ENCODE results near the gene NLGN1.

Gene NLGN1

GRCh38 chr3:173737167-173737808, 339.7 kb downstream of the NLGN1 start:
- no peak for TF ChIP-seq CTCF (IDR thresholded peaks at IDR 0.05; ENCODE audit: extremely low read depth, insufficient read depth, missing control alignments)
- DNase-seq (ENCODE audit: low spot score): no peak
- in situ Hi-C loops (cut with MboI; ENCODE audit: low pct_unique_long_range_greater_than_20kb, low sequenced_read_pairs, unreplicated experiment): no loop called here

GRCh38 chr3:173739726-173740125, 342.2 kb downstream of the NLGN1 start:
- no peak for TF ChIP-seq CTCF (IDR thresholded peaks at IDR 0.05; ENCODE audit: extremely low read depth, insufficient read depth, missing control alignments)
- DNase-seq (ENCODE audit: low spot score): no peak
- in situ Hi-C loops (cut with MboI; ENCODE audit: low pct_unique_long_range_greater_than_20kb, low sequenced_read_pairs, unreplicated experiment): no loop called here

GRCh38 chr3:173742491-173742890, 344.9 kb downstream of the NLGN1 start:
- in situ Hi-C loops (cut with MboI; ENCODE audit: low pct_unique_long_range_greater_than_20kb, low sequenced_read_pairs, unreplicated experiment): no loop called here
- TF ChIP-seq CTCF (IDR thresholded peaks at IDR 0.05; ENCODE audit: extremely low read depth, insufficient read depth, missing control alignments): no peak
- no peak for DNase-seq (ENCODE audit: low spot score)

- no peak for DNase-seq (ENCODE audit: low spot score)
- in situ Hi-C loops (cut with MboI; ENCODE audit: low pct_unique_long_range_greater_than_20kb, low sequenced_read_pairs, unreplicated experiment): no loop called here
- no peak for TF ChIP-seq CTCF (IDR thresholded peaks at IDR 0.05; ENCODE audit: extremely low read depth, insufficient read depth, missing control alignments)
Observed at GRCh38 chr3:173743111-173743510, 345.6 kb downstream of the NLGN1 start.

- in situ Hi-C loops (cut with MboI; ENCODE audit: low pct_unique_long_range_greater_than_20kb, low sequenced_read_pairs, unreplicated experiment): no loop called here
- TF ChIP-seq CTCF (IDR thresholded peaks at IDR 0.05; ENCODE audit: extremely low read depth, insufficient read depth, missing control alignments): no peak
- no peak for DNase-seq (ENCODE audit: low spot score)
Observed at GRCh38 chr3:173743516-173743915, 346.0 kb downstream of the NLGN1 start.

- DNase-seq (ENCODE audit: low spot score): no peak
- in situ Hi-C loops (cut with MboI; ENCODE audit: low pct_unique_long_range_greater_than_20kb, low sequenced_read_pairs, unreplicated experiment): no loop called here
- no peak for TF ChIP-seq CTCF (IDR thresholded peaks at IDR 0.05; ENCODE audit: extremely low read depth, insufficient read depth, missing control alignments)
Observed at GRCh38 chr3:173744479-173744878, 346.9 kb downstream of the NLGN1 start.
